Thoracic aorta (tissue), 2 donors: ENCODE data around the gene TMEM63B. TPM values are rescaled to one million over a fixed set of nuclear protein-coding genes. Genes with fewer than 3 reads are reported as not detected.
"Not testable (repeated sequence)": the region's sequence is repeated elsewhere in the genome, so short reads cannot be mapped to it uniquely, and the experiment has no call there.

ENCODE experiments used
- ATAC-seq: fragments of 150-250 bp; one replicate; pipeline ENCODE4 v1.8.0; 2017; ENCODE audit warnings: low read depth; ENCODE audit not compliant: insufficient number of reproducible peaks, low FRiP score
- DNase-seq: peaks from one replicate; pipeline ENCODE4 v3.0.0-alpha.2; 2020; ENCODE audit warnings: low spot score
- H3K27ac ChIP-seq, 2 donors: fragments of 200-600 bp; sonication (generic); 1 replicate in 1 of 2; 2 replicates in 1 of 2; pipeline ENCODE4 v1.5.1; 2016; ENCODE audit warnings: mild to moderate bottlenecking in 2 of 2, moderate library complexity in 2 of 2
- H3K27me3 ChIP-seq: fragments of 200-600 bp; sonication (generic); replicated peaks from 2 replicates; pipeline ENCODE4 v1.6.0; 2016; ENCODE audit warnings: mild to moderate bottlenecking; ENCODE audit not compliant: insufficient read depth
- H3K36me3 ChIP-seq: fragments of 200-600 bp; sonication (generic); one replicate; pipeline ENCODE4 v1.5.1; 2016
- H3K4me1 ChIP-seq, 2 donors: fragments of 200-600 bp; sonication (generic); 1 replicate in 1 of 2; 2 replicates in 1 of 2; pipeline versions ENCODE4 v1.5.1 to v1.6.0; 2016; ENCODE audit warnings: low read depth in 2 of 2, mild to moderate bottlenecking in 1 of 2; ENCODE audit not compliant: control insufficient read depth in 1 of 2
- H3K4me3 ChIP-seq: fragments of 200-600 bp; sonication (generic); 2 replicates; pipeline ENCODE4 v1.5.1; 2016; ENCODE audit warnings: mild to moderate bottlenecking
- H3K9me3 ChIP-seq: fragments of 200-600 bp; sonication (generic); 2 replicates; pipeline ENCODE4 v1.5.1; 2016
- CTCF ChIP-seq: fragments of 200-600 bp; sonication (generic); IDR thresholded peaks from one replicate; pipeline ENCODE4 v1.5.1; 2019; ENCODE audit warnings: antibody characterized with exemption
- total RNA-seq, 2 donors: library from RNA; depleted of rRNA; stranded (reverse); fragments of >200 nt; gene quantifications; one replicate each; pipeline versions ENCODE4 v1.1.0 to v1.2.3, GENCODE V29; 2016

Gene TMEM63B
- total RNA-seq, 2 donors from 2014 or later, result 21.9 to 43.4 TPM

DNA sequence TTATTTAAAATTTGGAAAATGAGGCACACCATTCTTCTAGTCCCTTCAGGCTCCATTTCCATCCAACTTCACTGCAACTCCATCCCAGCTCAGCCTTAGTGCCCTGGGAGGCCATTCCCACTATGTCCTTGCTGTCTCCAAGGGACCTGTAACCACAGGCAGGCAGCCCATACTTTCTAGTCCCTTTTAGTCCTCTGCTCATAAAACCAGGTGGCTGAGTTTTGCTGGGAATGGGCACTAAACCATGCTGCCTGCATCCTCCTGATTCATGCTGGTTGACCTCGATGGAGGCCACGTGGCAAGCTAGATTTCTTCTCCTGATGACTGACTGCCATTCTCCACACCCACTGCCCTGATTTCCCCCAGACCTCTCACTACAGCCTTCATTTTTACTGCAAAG is 61.9 kb downstream of the TMEM63B start:
- no peak for DNase-seq

DNA sequence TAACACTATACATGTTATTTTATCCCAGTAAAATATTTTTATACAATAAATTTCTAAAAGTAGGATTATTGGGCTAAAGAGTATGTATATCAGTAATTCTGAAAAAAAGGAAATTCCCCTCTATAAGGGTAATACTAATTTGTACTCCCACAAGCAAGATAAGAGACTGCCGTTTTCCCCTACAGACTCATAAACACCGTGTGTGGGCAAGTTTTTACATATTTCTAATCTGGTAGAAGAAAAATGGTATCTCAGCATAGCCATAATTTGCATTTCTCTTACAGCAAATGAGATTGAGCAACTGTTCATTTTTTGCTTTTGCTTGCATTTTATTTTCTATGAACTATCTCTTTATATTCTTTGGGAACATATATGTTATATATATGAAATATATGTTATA is 63.4 kb downstream of the TMEM63B start:
- ATAC-seq, result no peak
- no peak for DNase-seq
- Histone ChIP-seq H3K36me3 (no peaks in the 10 kb centered on the region), H3K4me1 (no peaks in the 10 kb centered on the region), H3K27ac (no peak overlapping the region), H3K9me3 (no peaks in the 10 kb centered on the region), H3K27me3 (no peaks in the 10 kb centered on the region), H3K4me3 (no peak overlapping the region)
- TF ChIP-seq CTCF, result no peak

More for the DNA sequence above, 61.9 kb downstream of the TMEM63B start:
- no peak for ATAC-seq
- Histone ChIP-seq H3K27ac (no peak overlapping the region), H3K27me3 (no peaks in the 10 kb centered on the region), H3K4me3 (no peak overlapping the region), H3K4me1 (no peaks in the 10 kb centered on the region), H3K9me3 (no peaks in the 10 kb centered on the region), H3K36me3 (no peaks in the 10 kb centered on the region)
- no peak for TF ChIP-seq CTCF

DNA sequence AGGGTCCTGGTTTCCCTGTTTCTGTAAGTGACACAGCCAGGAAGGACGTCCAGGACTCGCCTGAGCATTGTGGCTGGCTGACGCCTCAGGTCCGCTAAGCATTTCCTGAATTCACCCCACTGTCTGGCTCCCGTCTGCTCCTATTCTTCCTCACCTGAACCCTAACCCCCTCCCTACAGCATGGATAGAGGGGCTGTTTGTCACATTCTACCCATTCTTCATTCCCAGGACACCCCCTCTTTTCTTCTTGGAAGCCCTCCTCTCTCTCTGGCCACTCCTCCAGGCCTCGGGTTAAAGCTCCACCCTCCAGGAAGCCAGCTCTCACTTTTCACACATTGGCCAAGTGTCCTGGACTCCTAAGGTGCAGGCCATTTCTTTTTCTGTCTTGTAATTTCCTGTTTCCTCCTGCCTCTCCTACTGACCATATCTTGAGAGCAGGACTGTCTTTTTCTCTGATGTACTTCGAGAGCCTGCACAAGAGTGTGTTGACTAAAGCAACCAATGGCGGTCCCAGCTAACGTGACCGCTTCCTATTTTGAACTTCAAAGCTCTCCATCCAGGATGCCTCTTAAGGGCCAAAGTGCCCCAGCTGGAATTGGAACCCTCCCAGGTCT is 65.2 kb downstream of the TMEM63B start:
- no peak for ATAC-seq

DNA sequence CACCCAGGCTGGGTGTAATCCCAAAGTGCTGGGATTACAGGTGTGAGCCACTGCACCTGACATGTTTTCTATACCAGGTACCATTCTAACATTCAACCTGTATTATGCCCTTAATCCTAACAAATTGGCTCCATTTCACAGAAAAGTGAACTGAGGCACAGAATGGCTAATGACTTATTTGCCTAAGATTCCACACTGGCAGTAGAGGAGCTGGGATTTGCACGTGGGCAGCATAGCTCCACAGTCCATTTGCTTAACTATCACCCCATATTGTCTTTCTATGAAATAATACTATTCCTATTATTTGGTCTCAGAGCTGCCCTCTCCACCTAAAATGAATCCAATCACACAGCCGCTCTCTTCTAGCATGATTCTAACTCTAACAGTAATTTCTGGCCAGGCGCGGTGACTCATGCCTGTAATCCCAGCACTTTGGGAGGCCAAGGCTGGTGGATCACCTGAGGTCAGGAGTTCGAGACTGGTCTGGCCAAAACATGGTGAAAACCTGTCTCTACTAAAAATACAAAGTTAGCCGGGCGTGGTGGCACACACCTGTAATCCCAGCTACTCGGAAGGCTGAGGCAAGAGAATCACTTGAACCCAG is 66.1 kb downstream of the TMEM63B start:
- Histone ChIP-seq H3K36me3 (no peaks in the 10 kb centered on the region), H3K9me3 (no peaks in the 10 kb centered on the region), H3K27ac (no peak overlapping the region), H3K4me3 (no peak overlapping the region), H3K4me1 (no peaks in the 10 kb centered on the region), H3K27me3 (no peaks in the 10 kb centered on the region)
- no peak for ATAC-seq
- no peak for DNase-seq
- no peak for TF ChIP-seq CTCF

More for the DNA sequence above, 65.2 kb downstream of the TMEM63B start:
- Histone ChIP-seq H3K4me1 (no peaks in the 10 kb centered on the region), H3K27me3 (no peaks in the 10 kb centered on the region), H3K4me3 (peak overlapping the region; percentile 14), H3K9me3 (no peaks in the 10 kb centered on the region), H3K27ac (no peak overlapping the region), H3K36me3 (no peaks in the 10 kb centered on the region)
- no peak for TF ChIP-seq CTCF
- no peak for DNase-seq

DNA sequence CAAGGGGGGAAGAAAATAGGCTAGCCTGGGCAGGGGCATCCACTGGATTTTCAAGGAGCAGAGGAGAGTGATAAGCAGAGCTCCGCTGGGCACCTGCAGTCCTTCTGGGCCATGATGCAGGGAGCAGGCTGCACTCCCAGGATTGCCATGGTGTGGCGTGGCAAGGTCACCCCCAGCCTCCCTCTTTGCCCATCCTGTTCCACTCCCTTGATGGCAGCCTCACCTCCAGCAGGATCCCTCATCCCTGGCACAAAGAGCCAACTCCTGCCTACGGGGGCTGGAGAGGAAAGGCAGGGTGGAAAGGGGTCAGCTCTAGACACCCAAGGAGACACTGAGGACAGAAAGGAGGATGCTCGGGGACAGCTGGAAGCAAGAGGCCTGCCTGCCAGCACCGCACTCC is 67.0 kb downstream of the TMEM63B start:
- no peak for TF ChIP-seq CTCF
- no peak for ATAC-seq
- Histone ChIP-seq H3K4me3 (no peak overlapping the region), H3K27me3 (no peaks in the 10 kb centered on the region), H3K27ac (no peak overlapping the region), H3K4me1 (peaks cover 4 to 7% of the 10 kb centered on the region in 2 donors), H3K36me3 (no peaks in the 10 kb centered on the region), H3K9me3 (no peaks in the 10 kb centered on the region)
- no peak for DNase-seq

DNA sequence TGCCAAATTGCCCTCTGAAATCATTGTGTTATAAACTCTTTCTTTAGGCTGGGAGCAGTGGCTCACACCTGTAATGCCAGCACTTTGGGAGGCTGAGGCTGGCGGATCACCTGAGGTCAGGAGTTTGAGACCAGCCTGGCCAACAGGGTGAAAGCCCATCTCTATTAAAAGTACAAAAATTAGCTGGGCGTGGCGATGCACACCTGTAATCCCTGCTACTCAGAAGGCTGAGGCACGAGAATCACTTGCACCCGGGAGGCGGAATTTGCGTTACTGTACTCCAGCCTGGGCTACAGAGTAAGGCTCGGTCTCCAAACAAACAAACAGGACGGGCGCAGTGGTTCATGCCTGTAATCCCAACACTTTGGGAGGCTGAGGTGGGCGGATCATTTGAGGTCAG is 69.0 kb downstream of the TMEM63B start:
- H3K27ac ChIP-seq, H3K9me3 ChIP-seq, ATAC-seq, H3K36me3 ChIP-seq, H3K4me3 ChIP-seq, DNase-seq, H3K27me3 ChIP-seq: not testable (repeated sequence)
- peaks cover 8 to 11% of the 10 kb centered on the region in 2 donors for H3K4me1 ChIP-seq
